Neural progenitor cell (in vitro differentiated cells): Measurements from ENCODE around the gene JMJD6. TPM values are rescaled to one million over a fixed set of nuclear protein-coding genes. Genes with fewer than 3 reads are reported as not detected.
"Not testable (repeated sequence)": the region's sequence is repeated elsewhere in the genome, so short reads cannot be mapped to it uniquely, and the experiment has no call there.

Experiments
- DNase-seq: peaks from one replicate; pipeline ENCODE4 v3.0.0-alpha.2; 2016; ENCODE audit warnings: low spot score
- H2AFZ ChIP-seq: fragments of 200-600 bp; sonication (generic); replicated peaks from 2 replicates; pipeline ENCODE4 v1.6.1; 2016; ENCODE audit warnings: antibody characterized with exemption
- H3F3A ChIP-seq: fragments of 200-600 bp; sonication (generic); 2 replicates; pipeline ENCODE4 v1.6.1; 2016; ENCODE audit warnings: antibody characterized with exemption, low read depth
- H3K27ac ChIP-seq: fragments of 200-600 bp; sonication (generic); 2 replicates; pipeline ENCODE4 v1.5.1; 2016; ENCODE audit warnings: mild to moderate bottlenecking
- H3K27me3 ChIP-seq: fragments of 200-600 bp; sonication (generic); 2 replicates; pipeline ENCODE4 v1.6.1; 2016; ENCODE audit warnings: mild to moderate bottlenecking, moderate library complexity
- H3K36me3 ChIP-seq: fragments of 200-600 bp; sonication (generic); 2 replicates; pipeline ENCODE4 v1.5.1; 2016
- H3K4me1 ChIP-seq: fragments of 200-600 bp; sonication (generic); 2 replicates; pipeline ENCODE4 v1.6.1; 2016; ENCODE audit warnings: mixed run types
- H3K4me2 ChIP-seq: fragments of 200-600 bp; sonication (generic); 2 replicates; pipeline ENCODE4 v1.6.1; 2016
- H3K4me3 ChIP-seq: fragments of 200-600 bp; sonication (generic); 2 replicates; pipeline ENCODE4 v1.5.1; 2016
- H3K79me2 ChIP-seq: fragments of 200-600 bp; sonication (generic); 2 replicates; pipeline ENCODE4 v1.6.1; 2016; ENCODE audit warnings: low read depth
- H3K9ac ChIP-seq: fragments of 200-600 bp; sonication (generic); 2 replicates; pipeline ENCODE4 v1.6.1; 2016
- H3K9me3 ChIP-seq: fragments of 200-600 bp; sonication (generic); 2 replicates; pipeline ENCODE4 v1.5.1; 2016; ENCODE audit warnings: low read depth
- H4K20me1 ChIP-seq: fragments of 200-600 bp; sonication (generic); 2 replicates; pipeline ENCODE4 v1.6.1; 2016; ENCODE audit warnings: low read depth
- H3K27ac Mint-ChIP-seq: 3 replicates; pipeline ENCODE4 v1.8.0; 2021; ENCODE audit warnings: mixed read lengths
- H3K27me3 Mint-ChIP-seq: 2 replicates; pipeline ENCODE4 v1.8.0; 2022; ENCODE audit warnings: low read depth, mild to moderate bottlenecking, inconsistent platforms, moderate library complexity, mixed read lengths; ENCODE audit not compliant: insufficient read depth
- H3K36me3 Mint-ChIP-seq: 3 replicates; pipeline ENCODE4 v1.8.0; 2021; ENCODE audit warnings: mixed read lengths
- H3K4me1 Mint-ChIP-seq: 3 replicates; pipeline ENCODE4 v1.8.0; 2021; ENCODE audit warnings: mixed read lengths
- H3K4me3 Mint-ChIP-seq: 3 replicates; pipeline ENCODE4 v1.8.0; 2021; ENCODE audit warnings: mild to moderate bottlenecking, moderate library complexity, mixed read lengths
- H3K9me3 Mint-ChIP-seq: 3 replicates; pipeline ENCODE4 v1.8.0; 2020; ENCODE audit warnings: mixed read lengths
- CTCF ChIP-seq: fragments of 200-600 bp; sonication (generic); IDR thresholded peaks from 2 replicates; pipeline ENCODE4 v1.5.1; 2017; ENCODE audit warnings: antibody characterized with exemption, mild to moderate bottlenecking
- EZH2 ChIP-seq: fragments of 200-600 bp; sonication (generic); IDR thresholded peaks from 2 replicates; pipeline ENCODE4 v1.6.1; 2017; ENCODE audit warnings: antibody characterized with exemption, mild to moderate bottlenecking, moderate library complexity
- EZH2phosphoT487 ChIP-seq: fragments of 200-600 bp; sonication (generic); IDR thresholded peaks from 2 replicates; pipeline ENCODE4 v1.6.1; 2017; ENCODE audit warnings: antibody characterized with exemption
- total RNA-seq: library from RNA; depleted of rRNA; stranded (reverse); fragments of >200 nt; gene quantifications from 2 replicates; pipeline ENCODE4 v1.2.3, GENCODE V29; 2015; ENCODE audit warnings: low replicate concordance

The JMJD6 gene
- total RNA-seq, 1 donor from 2014 or later: 8.7 TPM

- H4K20me1 ChIP-seq: peaks cover 18% of the 10 kb centered on the region
- H3K4me2 ChIP-seq: peak overlapping the region; percentile 62
- H3K27me3 ChIP-seq: no peaks in the 10 kb centered on the region
- no peaks in the 10 kb centered on the region for H3K9me3 ChIP-seq
- no peak overlapping the region for H3K9ac ChIP-seq
- Mint-ChIP-seq H3K27ac (peak overlapping the region; percentile 88), H3K9me3 (no peaks in the 10 kb centered on the region), H3K4me1 (peaks cover 66% of the 10 kb centered on the region), H3K27me3 (peaks cover 7% of the 10 kb centered on the region), H3K4me3 (peak overlapping the region; percentile 71), H3K36me3 (no peaks in the 10 kb centered on the region)
- H3K27ac ChIP-seq: no peak overlapping the region
- peaks cover 43% of the 10 kb centered on the region for H3K4me1 ChIP-seq
- no peaks in the 10 kb centered on the region for H3K36me3 ChIP-seq
- H3K4me3 ChIP-seq: no peak overlapping the region
- no peak overlapping the region for H2AFZ ChIP-seq
- peaks cover 28% of the 10 kb centered on the region for H3F3A ChIP-seq
- H3K79me2 ChIP-seq: peaks cover 20% of the 10 kb centered on the region
- DNase-seq: peak; percentile 24
- TF ChIP-seq EZH2 (no peak), EZH2phosphoT487 (no peak), CTCF (no peak)
Measured at GRCh38 chr17:76701471-76701967, 24.9 kb downstream of the JMJD6 start.

GRCh38 chr17:76700617-76701470, 25.6 kb downstream of the JMJD6 start:
- H3K4me1 Mint-ChIP-seq: peaks cover 69% of the 10 kb centered on the region
- Histone ChIP-seq H4K20me1 (peaks cover 18% of the 10 kb centered on the region), H3K4me3 (no peak overlapping the region), H3K4me2 (peak overlapping the region; percentile 62), H3K79me2 (peaks cover 20% of the 10 kb centered on the region), H2AFZ (no peak overlapping the region), H3K9me3 (no peaks in the 10 kb centered on the region), H3K36me3 (no peaks in the 10 kb centered on the region), H3K9ac (no peak overlapping the region), H3K27me3 (no peaks in the 10 kb centered on the region), H3K4me1 (peaks cover 43% of the 10 kb centered on the region), H3F3A (peaks cover 28% of the 10 kb centered on the region), H3K27ac (no peak overlapping the region)
- no peaks in the 10 kb centered on the region for H3K36me3 Mint-ChIP-seq
- peak overlapping the region; percentile 88 for H3K27ac Mint-ChIP-seq
- H3K9me3 Mint-ChIP-seq: no peaks in the 10 kb centered on the region
- TF ChIP-seq CTCF (no peak), EZH2 (no peak), EZH2phosphoT487 (no peak)
- DNase-seq: peak; percentile 63
- peak overlapping the region; percentile 71 for H3K4me3 Mint-ChIP-seq
- peaks cover 7% of the 10 kb centered on the region for H3K27me3 Mint-ChIP-seq

- Histone ChIP-seq H3K27ac (no peak overlapping the region), H3K9ac (no peak overlapping the region), H4K20me1 (peaks cover 18% of the 10 kb centered on the region), H3K9me3 (no peaks in the 10 kb centered on the region), H3K4me2 (peak overlapping the region; percentile 62), H3K4me3 (no peak overlapping the region), H3K79me2 (peaks cover 20% of the 10 kb centered on the region), H3F3A (peaks cover 28% of the 10 kb centered on the region), H2AFZ (no peak overlapping the region), H3K36me3 (no peaks in the 10 kb centered on the region), H3K4me1 (peaks cover 43% of the 10 kb centered on the region), H3K27me3 (no peaks in the 10 kb centered on the region)
- H3K4me1 Mint-ChIP-seq: peaks cover 75% of the 10 kb centered on the region
- no peak for TF ChIP-seq EZH2phosphoT487
- no peak for TF ChIP-seq EZH2
- no peak for TF ChIP-seq CTCF
- H3K27ac Mint-ChIP-seq: peak overlapping the region; percentile 88
- H3K9me3 Mint-ChIP-seq: no peaks in the 10 kb centered on the region
- H3K27me3 Mint-ChIP-seq: peaks cover 7% of the 10 kb centered on the region
- DNase-seq: no peak
- peaks cover 2% of the 10 kb centered on the region for H3K36me3 Mint-ChIP-seq
- peak overlapping the region; percentile 71 for H3K4me3 Mint-ChIP-seq
Measured at GRCh38 chr17:76700270-76700616, 26.2 kb downstream of the JMJD6 start.

GRCh38 chr17:76698466-76698977, 27.9 kb downstream of the JMJD6 start:
- not testable (repeated sequence) for H3K36me3 Mint-ChIP-seq, H3K27ac Mint-ChIP-seq, H3K9ac ChIP-seq, H2AFZ ChIP-seq, H3K9me3 ChIP-seq, H3K36me3 ChIP-seq, H3K27me3 ChIP-seq, DNase-seq, H3K4me3 ChIP-seq, H3K27me3 Mint-ChIP-seq, H3K9me3 Mint-ChIP-seq
- peaks cover 46% of the 10 kb centered on the region for H3K4me1 ChIP-seq
- H3K4me1 Mint-ChIP-seq: peaks cover 71% of the 10 kb centered on the region
- peaks cover 28% of the 10 kb centered on the region for H3F3A ChIP-seq
- peak overlapping the region; percentile 57 for H3K27ac ChIP-seq
- peaks cover 18% of the 10 kb centered on the region for H4K20me1 ChIP-seq
- peak overlapping the region; percentile 43 for H3K4me3 Mint-ChIP-seq
- peaks cover 20% of the 10 kb centered on the region for H3K79me2 ChIP-seq
- H3K4me2 ChIP-seq: peak overlapping the region; percentile 68
